HG03558 (cell line): ENCODE data around the gene BPGM.
"Not testable (repeated sequence)": the region's sequence is repeated elsewhere in the genome, so short reads cannot be mapped to it uniquely, and the experiment has no call there.

Experiments
- ATAC-seq: cut with Tn5 transposase; IDR thresholded peaks from one replicate; pipeline ENCODE4 v1.9.1; 2021; ENCODE audit warnings: moderate number of reproducible peaks; ENCODE audit not compliant: unreplicated experiment; ENCODE audit errors: extremely low read depth

Gene BPGM

DNA sequence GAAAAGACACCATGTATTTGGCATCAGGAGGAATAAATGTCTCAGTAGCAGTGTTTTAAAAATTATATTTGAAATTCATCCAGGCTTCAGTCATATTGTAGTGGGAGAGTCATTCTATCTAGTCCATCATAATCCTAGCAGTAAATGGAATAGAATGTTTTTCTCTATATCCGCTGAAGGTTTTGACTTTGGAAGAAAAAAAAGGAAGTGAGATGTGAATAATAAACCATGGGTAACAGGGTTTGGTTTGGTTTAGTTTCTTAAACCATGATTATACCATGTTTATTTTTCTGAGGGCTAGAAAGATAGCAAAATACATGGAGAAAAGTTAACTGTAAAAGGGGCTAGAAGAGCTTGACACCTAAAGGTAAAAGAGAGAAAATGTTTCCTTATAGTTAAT, 16.4 kb upstream of the BPGM start:
- no peak for ATAC-seq

- ATAC-seq, result no peak
Observed at GRCh38 chr7:134630893-134631292, 15.8 kb upstream of the BPGM start.

GRCh38 chr7:134632052-134632451, 14.6 kb upstream of the BPGM start:
- ATAC-seq, result no peak

DNA sequence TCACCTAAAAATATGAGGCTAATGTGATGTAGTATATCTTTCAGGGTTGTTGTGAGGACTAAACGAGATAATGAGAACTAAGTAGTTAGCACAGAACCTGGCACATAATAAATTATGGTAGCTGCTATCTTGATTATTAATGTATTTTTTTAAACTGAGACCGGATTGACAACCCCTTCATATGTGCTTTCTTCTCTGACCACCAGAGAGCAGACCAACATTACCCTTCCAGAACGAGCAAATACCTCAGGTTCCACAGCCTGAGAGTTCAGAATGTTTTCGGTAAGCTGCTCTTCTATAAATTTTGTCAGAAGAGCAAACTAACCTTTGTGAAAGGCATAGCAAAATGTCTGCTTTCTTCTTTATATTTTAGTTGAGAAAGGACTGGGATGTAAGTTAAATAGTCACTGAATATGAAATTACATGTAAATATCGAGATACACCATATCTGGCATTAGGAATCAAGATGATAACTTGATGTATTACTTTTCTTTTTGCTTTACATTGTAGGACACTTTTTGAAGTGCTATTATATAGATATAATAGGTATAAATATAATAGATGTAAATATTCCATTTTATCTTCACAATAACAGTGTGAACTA, 13.6 kb upstream of the BPGM start:
- no peak for ATAC-seq

DNA sequence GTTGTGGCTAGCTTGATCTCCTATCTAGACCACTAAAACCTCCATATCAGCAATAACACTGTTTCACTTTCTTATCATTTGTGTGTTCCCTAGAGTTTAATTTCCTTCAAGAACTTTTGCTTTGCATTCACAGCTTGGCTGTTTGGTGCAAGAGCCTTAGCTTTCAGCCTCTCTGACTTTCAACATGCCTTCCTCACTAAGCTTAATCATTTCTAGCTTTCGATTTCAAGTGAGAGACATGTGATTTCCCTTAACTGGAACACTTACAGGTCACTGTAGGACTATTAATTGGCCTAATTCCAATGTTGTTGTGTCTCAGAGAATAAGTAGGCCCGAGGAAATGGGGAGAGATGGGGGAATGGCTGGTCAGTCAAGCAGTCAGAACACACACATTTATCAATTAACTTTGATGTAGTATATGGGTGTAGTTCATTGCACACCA, 10.6 kb upstream of the BPGM start:
- peak; percentile 88 for ATAC-seq

DNA sequence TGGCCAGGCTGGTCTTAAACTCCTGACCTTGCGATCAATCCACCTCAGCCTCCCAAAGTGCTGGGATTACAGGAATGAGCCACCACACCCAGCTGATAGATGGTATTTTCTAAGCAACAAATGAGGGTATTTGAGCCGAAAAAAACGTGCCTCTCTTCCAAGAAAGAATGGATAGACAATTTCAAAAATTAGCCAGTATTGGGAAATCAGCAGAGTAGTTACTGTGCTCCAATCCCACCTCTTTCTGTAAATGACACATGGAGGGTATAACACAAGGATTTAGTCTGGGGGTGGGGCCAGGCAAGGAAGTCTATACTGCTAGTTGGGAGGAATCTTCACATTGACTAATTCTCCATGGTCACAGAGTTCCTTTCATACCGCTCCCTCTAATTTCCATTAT, 9.2 kb upstream of the BPGM start:
- no peak for ATAC-seq

GRCh38 chr7:134637934-134638719, 8.5 kb upstream of the BPGM start:
- no peak for ATAC-seq

- ATAC-seq, result no peak
Observed at GRCh38 chr7:134639061-134639460, 7.6 kb upstream of the BPGM start.

- no peak for ATAC-seq
Observed at GRCh38 chr7:134639683-134640279, 6.9 kb upstream of the BPGM start.

GRCh38 chr7:134640842-134641715, 5.6 kb upstream of the BPGM start:
- no peak for ATAC-seq

- not testable (repeated sequence) for ATAC-seq
Observed at GRCh38 chr7:134641981-134642380, 4.7 kb upstream of the BPGM start.

DNA sequence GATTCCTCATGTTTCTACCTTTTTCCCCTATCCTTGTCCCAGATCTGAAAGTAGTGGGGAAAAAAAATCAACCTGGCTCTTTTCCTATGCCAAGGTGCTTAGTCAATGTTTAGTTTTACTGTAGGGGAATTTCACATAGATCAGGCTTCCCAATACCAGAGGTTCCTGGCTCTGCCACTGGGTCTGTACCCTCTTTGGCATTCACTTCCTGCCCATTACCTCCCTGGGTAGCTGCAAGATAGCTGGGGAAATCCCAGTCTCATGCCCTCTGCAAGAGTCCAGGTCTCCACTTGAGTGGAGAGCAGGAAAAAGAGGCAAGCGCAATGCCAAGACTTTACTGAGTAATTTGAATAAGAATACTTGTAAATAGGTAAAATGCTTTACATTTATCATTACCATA, 3.5 kb upstream of the BPGM start:
- ATAC-seq, result no peak

GRCh38 chr7:134645478-134645877, 1.2 kb upstream of the BPGM start:
- ATAC-seq, result no peak

DNA sequence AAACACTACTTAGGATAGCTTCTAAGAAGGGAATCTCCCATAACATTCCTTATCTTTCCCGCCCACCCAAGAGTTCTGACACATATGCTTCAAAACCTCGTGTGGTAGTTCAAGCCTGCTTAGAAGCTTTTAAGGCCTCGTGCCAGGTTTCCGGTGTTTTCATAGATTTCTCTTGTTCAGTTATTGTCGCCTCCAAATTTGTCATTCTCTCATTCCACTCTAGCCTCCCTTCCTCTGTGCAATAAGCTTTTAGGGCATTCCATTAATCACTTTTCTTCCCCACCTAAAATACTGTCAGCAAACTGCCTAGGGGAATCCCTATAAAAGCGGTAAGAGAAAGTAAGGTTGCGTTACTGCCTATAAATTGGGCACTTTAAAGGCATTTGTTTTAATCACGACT, 718 bp upstream of the BPGM start:
- no peak for ATAC-seq

- ATAC-seq, result no peak
Observed at GRCh38 chr7:134648456-134648855, 1.8 kb downstream of the BPGM start.

DNA sequence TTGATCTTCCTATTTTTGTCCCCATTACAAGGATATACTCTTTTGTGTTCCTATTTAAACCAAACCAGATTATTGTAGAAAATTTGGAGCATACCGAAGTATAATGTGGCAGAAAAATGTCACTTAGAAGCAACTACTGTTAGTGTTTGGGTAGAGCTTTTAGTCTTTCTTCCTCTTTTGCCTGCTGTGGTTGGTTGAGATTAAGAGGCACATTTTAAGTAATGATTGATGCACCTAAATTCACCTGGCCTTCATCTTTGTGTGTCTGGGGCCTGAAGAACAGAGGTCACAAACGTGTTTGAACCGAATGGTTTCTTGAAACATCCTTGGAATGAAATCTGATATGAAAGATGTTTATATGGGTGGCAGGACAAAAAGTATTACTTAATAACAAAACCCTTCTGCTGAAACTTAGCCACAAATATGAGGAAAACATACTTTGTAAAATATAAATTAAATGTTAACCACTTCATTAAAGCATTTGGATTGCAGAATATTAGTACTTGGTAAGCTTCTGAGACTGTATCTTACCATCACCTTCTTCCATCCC, 2.6 kb downstream of the BPGM start:
- no peak for ATAC-seq

- no peak for ATAC-seq
Observed at GRCh38 chr7:134651991-134652390, 5.3 kb downstream of the BPGM start.

DNA sequence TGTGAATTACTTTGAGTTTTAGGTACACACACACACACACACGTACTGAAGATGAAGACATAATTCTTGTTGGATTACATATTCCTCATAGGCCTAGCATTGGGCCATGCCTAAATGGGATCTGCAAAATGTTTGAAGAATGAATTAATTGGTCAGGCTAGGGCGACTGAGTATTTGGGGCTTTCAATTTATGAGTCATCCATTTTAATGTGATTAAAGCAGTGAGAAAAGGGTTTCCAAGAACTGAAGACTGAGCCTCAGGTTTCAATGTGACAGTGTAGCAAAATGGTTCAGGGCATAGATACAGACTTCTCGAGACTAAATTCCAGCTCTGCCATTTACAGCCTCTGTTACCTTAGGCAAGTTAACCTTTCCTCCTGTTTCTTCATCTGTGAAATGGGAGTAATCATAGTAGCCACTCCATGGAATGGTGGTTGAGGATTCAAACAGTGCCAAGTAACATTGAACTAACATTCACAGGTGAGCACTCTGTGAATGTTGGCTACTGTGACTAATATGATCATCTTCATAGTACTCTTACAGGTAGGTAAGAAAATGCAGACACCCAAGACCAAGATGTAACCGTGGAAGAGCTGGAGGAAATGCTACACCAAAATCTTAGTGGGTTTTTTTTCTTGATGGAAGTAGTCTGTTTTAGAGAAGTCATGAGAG, 7.6 kb downstream of the BPGM start:
- no peak for ATAC-seq

- no peak for ATAC-seq
Observed at GRCh38 chr7:134657526-134657925, 10.9 kb downstream of the BPGM start.

- ATAC-seq, result no peak
Observed at GRCh38 chr7:134660242-134660785, 13.7 kb downstream of the BPGM start.
